Measurements from ENCODE around the gene SPECC1L.

DNA sequence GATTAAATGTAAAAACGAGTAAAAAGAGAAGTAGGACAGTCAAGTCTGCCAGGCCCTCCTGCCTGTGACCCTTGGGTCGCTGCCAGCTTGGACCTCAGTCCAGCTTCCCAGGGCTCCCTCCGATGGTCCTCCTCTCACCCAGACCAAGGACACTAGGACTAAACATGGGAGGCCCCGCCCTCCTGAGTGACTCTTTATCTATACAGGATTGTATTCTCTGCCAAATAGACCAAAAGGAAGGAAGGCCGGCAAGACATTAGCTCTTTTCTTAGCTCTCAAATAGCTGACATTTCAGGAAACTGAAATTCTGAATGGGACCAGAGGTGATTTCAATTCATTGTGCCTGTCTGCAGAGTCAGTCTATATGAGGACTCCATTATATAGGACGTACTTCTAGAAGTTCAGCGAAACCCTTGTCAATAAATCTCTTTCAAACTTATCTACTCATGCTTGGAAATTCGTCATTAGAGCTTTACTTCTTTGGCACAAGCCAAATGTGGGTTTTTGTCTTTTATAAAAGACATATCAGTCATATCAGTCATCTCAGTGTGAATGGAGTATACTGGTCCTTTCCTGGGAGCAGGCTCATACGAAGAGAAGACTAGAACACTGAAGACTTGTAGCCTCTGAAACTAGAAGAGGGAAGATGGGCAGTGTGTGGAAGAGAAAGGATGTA, 185.3 kb downstream of the SPECC1L start:
- TF ChIP-seq POLR2A (IDR thresholded peaks at IDR 0.05) (no peak), CTCF (IDR thresholded peaks at IDR 0.05) (no peak)

All from prostate gland (tissue), 2 donors.